Activated CD4-positive, alpha-beta T cell treated with anti-CD3 and anti-CD28 coated beads for 48 hours (primary cell): ENCODE data around the gene CDH18.

Source experiments
- DNase-seq: peaks from one replicate; pipeline ENCODE4 v3.0.0-alpha.2; 2020

The CDH18 gene, protein sequence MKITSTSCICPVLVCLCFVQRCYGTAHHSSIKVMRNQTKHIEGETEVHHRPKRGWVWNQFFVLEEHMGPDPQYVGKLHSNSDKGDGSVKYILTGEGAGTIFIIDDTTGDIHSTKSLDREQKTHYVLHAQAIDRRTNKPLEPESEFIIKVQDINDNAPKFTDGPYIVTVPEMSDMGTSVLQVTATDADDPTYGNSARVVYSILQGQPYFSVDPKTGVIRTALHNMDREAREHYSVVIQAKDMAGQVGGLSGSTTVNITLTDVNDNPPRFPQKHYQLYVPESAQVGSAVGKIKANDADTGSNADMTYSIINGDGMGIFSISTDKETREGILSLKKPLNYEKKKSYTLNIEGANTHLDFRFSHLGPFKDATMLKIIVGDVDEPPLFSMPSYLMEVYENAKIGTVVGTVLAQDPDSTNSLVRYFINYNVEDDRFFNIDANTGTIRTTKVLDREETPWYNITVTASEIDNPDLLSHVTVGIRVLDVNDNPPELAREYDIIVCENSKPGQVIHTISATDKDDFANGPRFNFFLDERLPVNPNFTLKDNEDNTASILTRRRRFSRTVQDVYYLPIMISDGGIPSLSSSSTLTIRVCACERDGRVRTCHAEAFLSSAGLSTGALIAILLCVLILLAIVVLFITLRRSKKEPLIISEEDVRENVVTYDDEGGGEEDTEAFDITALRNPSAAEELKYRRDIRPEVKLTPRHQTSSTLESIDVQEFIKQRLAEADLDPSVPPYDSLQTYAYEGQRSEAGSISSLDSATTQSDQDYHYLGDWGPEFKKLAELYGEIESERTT

DNA sequence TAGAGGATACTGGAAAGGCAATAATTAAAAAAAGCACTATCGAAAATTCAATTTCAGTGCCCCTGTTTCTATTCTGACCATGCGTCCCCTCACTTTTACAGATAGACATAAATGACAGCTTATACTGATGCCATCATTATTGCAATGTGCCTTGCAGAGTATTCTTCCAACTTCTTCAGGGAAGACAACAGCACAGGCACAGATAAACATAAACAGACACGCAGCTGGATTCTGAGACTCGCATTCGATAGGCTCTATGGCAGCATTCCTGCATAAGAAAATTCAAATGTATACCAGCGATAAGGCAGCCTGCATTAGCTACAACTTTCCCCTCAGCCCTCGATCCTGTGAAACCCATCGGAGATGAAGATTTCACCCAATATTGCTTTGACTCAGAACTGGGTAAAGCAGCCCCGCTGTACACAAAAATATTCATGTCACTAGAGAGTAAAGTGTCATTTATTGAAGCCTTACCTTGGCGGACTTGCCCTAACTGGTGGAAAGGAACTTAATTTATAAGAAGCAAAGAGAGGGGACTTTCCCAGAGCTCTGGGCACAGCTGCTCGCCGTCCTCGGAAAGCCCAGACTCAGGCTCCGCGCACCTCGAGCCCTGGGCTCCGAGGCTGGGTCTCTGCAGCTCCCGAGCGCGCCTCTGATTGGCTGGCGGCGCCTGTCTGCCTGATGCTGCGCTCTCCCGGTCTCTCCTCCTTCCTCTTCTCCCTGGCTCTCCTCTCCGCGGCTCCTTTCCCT, at the start of gene CDH18:
TSS of gene CDH18 (minus strand) at position 589 of the 750 bp plus-strand sequence. CDS start 149,214 bp downstream, outside the sequence.
- DNase-seq: no peak

DNA sequence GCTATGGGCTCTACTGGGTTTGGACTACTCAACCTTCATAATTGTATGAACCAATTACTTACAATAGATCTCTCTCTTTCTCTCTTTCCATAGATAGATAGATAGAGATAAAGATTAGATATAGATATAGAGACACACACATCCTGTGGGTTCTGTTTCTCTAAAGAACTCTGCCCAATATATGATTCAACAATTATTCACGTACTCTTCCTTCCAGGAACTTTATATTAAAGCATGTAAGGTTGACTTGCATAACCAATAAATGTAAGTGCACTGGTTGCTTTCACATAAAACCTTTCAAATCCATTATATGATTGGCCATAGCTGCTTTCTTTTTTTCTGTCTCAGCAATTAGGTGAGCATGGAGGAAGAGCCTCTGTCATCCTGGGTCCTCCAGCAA, 46.7 kb upstream of the CDH18 start:
- DNase-seq: no peak

DNA sequence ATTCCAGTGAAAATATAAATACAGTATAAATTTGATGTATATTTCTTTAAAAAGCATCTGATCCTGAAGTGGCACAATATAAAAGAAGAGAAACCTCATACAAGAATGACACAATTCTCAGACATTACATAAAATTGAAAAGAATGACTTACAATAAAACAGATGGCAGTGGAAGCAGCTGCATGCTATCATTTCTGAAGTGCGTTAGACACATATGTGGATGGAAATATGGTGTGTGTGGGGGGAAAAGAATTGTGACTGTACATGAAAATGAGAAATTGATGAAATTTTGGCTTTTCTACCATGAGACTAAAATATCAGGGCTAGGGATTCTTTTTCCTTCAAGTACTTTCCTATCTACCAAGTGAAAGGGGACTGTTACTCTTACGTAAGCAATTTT, 45.9 kb upstream of the CDH18 start:
- no peak for DNase-seq

DNA sequence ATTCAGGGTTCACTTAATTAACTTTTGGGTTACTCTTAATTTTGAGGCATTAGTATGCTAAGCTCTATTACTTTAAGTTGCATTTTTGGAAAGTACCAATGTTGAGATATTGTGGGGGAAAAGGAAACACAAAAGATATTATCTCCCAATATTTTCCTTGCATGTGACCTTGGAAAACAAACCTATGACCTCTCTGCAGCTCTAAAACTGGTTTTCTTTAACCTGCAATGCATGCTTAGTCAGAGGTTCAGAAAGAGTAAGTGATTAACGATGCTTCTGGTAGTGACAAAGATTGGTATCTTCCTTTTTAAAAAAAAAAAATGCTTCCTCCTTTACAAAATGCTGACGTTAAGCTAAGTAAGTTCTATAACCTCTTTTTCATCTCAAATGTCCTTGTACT, 44.9 kb upstream of the CDH18 start:
- DNase-seq: no peak

DNA sequence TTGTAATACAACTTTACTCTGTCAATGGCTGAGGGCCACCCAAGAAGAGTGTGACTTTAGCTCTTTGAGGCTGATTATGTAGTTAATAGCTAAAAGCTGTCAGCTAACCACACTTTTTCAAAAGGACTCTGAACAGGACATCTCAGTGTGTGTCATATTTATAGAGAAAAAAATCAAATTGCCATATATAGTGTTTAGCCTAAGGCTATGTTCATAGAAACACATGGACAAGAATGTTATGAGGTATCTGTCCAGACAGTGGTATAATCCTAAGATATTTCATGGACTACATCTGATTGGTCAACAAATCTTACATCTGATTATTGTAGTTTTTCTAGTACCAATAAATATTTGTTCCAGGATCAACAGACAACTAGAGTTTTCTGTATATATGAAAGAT, 42.1 kb upstream of the CDH18 start:
- DNase-seq: no peak

DNA sequence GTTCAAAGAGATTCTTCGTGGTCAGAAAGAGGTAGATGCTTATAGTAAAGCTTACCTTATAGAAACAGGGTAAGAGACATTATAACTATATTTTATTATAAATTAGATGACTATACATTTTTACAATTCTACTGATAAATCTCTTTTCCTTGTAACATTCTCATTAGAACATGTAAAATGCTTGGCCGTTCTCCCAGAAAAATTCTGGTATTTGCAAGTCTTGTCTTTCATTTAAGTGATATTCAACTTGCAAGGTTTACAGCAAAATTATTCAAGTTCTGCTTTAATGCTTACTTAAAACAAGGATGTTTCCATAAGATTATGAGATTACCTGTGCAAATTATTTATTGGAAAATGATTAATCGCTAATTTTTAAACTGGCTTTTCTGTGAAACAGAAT, 41.3 kb upstream of the CDH18 start:
- DNase-seq: no peak

DNA sequence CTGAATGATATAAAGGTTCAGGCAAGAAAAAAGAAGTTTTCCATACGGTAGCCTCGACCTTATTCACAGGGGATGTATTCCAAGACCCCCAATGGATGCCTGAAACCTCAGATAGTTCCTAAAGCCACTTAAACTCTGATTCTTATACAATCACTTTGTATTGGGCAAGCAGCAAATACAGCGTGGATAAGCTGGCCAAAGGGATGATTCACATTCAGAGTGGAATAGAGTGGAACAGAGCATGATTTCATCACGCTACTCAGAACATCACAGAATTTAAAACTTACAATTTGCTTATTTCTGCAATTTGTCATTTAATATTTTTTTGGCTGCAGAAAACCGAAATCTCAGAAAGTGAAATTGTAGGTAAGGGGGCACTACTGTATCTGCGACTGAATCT, 40.5 kb upstream of the CDH18 start:
- DNase-seq: no peak

DNA sequence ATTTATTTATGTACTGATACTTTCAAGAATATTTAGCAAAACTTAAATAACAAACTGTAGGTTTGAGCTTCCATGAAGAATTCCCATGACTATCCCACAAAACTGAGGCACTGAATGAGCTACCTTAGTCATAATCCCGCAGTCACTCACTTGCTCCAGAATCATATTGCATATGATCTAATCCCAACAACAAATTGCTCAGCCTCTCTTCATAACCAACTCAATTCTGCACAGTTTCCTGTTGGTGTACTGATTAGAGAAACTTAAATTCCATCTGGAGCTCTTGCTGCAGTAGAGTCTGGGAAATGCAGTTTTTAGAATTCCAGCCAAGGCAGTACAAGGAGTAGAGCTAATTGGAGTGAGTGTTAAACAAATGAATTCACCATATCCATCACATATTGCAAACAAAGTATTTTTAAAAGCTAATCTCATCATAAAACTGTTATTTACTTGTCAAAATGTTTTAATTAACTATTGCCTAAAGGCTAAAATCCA, 35.7 kb upstream of the CDH18 start:
- no peak for DNase-seq

DNA sequence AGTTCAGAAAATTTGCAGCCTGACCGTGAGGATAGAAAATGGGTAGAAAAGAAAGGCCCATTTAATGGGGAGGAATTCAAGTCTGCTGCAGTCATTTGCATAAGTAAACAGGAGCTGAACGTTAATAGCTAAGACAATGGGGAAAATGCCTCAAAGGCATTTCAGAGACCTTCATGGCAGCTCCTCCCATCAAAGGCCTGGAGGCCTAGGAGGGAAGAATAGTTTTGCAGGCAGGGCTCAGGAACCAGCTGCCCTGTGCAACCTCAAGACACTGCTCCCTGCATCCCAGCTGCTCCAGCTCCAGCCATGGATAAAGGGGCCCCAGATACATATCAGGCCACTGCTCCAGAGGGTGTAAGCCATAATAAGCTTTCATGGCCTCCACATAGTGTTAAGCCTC, 32.2 kb upstream of the CDH18 start:
- DNase-seq: no peak

DNA sequence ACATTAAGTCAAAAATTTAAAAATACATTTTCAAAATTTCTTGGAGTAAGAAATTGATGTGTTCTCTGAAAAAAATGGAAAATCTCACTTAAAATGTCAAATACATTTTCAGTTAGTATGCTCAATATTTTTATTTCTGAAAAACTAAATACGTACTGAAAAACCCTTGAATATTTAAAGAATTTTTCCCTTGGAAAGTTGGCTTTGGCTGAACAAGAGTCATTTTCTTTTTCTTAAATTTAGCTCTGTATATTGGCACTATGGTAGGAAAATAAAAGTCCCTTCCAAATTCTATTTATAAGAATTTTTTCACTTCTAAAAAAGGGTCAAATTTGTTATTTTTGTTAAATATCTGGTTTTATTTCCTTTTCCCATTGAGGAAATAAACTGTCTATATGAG, 29.0 kb upstream of the CDH18 start:
- no peak for DNase-seq

DNA sequence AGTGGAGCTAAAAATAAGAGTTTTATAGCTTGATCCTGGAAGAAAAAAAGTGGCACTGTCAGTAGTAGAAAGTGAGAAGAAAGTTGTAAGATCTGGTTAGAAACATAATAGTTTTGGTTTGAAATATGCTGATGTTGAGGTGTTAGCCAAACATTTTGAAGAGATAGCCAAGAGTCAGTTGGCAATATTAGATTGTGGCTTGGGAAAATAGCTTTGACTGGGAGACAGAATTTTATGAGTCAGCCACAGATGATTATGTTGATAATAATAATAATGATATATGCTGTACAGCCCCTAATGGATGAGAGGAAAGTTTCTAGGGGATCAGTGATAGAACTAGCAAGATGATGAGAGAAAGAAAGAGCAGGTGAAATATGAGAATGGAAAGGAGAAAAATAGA, 12.4 kb upstream of the CDH18 start:
- no peak for DNase-seq

DNA sequence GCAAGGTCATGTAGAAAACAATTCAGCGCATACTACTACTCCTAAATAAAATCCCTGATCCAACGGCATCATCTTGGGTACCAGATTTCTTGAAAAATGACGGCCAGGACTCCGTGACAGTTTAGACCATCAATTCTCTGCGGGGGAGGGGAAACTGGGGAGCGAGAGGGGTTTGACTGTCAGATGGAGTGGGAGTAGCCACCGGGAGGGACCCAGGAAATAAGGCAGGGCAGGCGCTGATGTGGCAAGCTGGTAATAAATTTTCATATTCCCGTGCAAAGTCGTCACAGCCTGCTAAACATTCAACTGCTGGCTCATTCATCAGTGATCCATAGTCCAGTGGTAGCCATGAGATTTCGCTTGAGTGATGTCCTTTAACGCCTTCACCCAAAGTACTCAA, 457 bp upstream of the CDH18 start:
- no peak for DNase-seq

DNA sequence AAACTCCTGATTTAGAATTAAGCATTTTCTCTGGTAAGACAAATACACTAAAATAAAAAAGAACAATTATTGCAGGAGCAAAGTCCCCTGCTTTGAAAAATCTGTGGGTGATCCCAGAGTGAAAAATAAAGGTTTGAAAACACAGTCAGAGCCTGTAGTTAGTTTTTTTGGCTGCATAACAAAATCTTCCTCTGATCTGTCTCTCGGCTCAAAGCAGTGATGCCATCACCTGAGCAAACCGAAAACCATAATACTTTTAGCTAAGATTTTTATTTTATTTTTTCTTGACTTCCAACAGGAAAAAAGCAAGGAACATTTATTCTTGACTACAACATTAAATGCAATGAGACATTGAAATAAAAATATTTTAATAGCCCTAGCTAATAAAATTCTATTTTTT, 1.2 kb downstream of the CDH18 start:
- DNase-seq: no peak

DNA sequence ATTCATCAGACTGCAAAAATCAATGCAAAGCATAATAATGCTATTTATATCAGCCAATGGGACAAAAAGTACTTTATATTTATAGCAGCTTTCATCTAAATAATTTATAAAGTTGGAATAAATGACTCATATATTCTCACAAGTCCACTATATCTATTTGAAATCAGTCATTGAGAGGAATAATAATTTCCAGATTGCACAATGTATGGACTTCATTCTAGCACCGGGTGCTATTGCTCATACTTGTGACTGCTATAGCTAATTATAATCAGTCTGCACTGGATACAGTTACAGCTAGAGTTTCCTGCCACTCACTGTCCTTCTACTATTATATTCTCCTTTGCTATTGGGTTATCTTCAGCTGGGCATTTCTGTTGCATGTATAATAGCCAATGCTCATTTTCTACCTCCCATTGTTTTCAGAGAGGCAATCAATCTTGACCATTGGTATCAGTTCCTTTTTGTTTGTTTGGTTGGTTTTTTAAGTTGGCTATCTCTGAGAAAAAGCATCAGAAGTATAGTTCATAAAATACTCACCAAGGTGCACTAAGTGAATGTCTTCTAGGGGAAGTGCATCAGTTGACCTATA, 1.9 kb downstream of the CDH18 start:
- DNase-seq: no peak

DNA sequence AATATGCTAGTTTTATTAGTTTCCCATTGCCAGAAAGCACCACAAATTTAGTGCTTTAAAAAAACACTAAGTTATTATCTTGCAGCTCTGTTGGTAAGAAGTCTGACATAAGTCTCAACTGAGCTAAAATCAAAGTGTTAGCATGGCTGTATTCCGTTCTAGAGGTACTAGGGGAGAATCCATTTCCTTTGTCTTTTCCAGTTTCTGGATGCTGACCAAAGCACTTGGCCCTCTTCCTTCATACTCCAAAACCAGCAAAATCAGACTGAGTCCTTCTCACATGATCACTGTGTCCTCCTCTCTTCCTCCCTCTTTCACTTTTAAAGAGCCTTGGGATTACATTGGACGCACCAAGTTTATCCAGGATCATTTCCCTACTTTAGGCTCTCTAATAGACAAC, 9.5 kb downstream of the CDH18 start:
- no peak for DNase-seq

DNA sequence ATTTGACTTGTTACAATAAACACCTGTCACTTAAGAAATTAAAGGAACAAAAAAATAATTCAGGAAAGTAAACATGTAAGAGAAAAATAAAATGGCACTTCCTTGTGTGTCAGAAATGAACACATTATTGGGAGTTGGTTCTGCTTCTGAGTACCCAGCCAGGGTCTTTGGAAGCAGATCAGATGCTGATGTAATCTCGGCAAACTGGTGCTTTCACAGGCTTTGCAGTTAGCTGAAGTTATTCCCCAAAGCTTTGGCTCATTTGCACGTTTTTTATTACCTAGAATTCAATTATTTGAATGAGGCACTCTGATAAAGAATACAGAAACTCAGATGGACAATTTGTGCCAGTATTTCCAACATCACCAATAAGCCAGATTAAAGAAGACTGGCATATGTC, 10.9 kb downstream of the CDH18 start:
- DNase-seq: no peak

DNA sequence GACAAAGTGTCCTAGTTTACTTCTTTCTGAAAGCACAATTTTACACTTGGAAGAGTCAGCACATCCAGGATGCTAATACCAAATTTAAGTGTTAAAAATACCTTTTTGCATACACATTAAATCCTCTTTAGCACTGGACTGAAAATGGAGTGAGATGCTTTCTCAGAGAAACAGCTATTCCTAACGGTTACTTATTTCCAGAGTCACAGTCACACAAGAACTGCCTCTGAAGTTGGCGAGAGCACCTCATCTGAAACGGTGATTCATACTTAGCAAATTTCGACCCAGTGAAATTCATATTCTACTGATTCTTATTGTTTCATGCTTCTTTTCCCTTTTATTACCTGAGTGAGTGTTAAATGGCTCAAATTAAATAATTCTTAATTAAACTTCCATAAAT, 12.2 kb downstream of the CDH18 start:
- no peak for DNase-seq

DNA sequence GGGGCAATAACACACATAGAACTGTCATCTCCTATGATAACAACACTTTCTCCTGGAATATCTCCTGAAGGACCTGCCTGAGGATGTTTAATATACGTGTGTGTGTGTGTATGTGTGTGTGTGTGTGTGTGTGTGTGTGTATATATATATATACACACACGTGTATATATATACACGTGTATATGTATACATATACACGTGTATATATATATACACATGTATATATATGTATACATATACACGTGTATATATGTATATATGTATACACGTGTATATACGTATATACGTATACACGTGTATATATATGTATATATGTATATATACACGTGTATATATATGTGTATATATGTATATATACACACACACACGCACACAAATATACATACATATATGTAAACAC, 27.5 kb downstream of the CDH18 start:
- no peak for DNase-seq

DNA sequence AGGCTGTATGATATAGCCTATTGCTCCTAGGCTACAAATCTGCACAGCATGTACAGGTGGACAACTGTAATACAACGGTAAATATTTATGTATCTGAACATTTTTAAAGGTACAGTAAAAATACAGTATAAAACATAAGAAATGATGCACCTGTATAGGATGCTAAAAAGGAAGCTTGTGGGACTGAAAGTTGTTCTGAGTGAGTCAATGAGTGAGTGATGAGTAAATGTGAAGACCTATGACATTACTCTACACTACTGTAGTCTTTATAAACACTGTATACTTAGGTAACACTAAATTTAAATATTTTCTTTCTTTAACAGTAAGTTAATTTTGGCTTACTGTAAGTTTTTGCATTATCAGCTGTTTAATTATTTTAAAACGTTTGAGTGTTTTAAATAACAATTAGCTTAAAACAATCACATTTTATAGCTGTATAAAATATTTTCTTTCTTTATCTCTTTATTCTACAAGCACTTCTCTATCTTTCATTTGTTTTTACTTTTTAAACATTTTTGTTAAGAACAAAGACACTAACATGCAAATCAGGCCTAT, 28.1 kb downstream of the CDH18 start:
- DNase-seq: no peak

DNA sequence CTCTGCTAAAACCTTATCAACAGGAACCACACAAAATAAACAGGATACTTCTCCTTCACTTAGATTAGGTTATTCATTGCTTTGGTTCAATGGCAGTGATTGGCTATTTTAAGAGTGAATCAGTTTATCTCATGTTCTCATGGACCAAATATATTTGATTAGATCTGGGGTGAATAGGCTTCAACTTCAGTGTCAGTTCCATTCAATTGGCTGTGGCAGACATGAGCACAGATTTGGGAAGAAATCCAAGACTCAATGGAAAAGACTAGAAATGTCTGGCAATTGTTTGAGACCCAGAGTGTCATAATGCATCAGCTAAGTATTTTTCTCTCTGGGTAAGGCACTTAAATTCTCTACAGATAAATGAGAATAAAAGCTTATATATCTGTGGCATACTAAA, 37.1 kb downstream of the CDH18 start:
- DNase-seq: no peak

DNA sequence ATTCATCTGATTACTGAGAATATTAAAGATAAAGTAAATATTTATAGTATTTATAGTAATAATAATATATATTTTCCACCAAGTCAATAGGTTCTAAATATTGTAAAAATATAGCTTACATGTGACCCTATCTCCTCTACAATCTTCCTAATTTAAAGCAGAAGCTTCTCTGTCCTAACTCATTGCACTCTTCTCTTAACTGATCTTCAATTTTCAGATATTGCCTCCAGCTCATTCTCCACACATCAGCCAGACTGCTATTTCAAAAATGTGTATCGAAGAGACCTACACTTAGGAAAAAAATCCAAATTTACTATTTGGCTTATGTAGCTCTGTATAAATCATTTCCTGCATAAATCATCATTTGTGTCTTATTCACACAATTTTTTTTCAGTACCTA, 47.8 kb downstream of the CDH18 start:
- DNase-seq: no peak

DNA sequence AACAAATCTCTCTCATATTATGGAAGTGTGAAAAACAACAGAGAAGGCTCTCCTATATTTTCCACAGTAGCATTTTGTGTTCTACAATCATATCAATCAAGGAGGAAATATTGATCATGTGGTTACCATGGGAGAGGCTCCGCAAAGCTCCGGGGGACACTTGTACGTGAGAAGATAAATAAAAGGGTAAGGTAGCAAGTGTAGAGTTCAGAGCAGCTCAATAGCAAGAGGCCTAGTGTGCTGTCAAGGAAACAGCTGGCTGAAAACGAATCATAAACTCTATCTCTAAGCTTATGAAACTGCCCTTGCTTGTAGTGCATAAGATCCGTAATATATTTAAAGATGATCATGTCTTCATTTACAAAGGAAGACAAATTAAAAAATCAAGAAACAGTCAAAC, 57.5 kb downstream of the CDH18 start:
- no peak for DNase-seq
